HG02763 (cell line): ENCODE results near the gene CIDEC.

Source experiments
- ATAC-seq: cut with Tn5 transposase; IDR thresholded peaks from one replicate; pipeline ENCODE4 v1.9.1; 2021; ENCODE audit warnings: mild to moderate bottlenecking, moderate library complexity; ENCODE audit not compliant: unreplicated experiment

CIDEC gene

DNA sequence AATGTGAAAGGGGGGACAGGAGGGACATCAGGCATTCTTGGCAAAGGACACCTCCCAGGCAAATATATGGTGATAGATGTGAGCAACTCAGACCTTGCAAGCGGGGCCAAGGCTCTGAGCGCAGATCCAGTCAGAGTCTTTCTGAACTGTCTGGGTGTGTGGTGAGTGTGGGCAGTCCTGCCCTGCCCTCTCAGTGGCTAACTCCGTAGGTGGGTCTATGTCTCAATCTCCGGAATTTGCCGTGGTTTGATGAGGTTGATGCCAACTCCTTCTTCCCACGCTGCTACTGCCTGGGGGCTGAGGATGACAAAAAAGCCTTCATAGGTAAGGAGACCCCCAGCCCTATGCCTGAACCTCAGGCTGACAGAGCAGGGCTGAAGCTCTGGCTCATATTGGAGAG lies 62.6 kb downstream of the CIDEC start:
- ATAC-seq, result no peak
